Measurements from ENCODE around the gene AIFM3. TPM values are rescaled to one million over a fixed set of nuclear protein-coding genes. Genes with fewer than 3 reads are reported as not detected.
A peak's percentile ranks its signal among the peaks of the same experiment; 100 is the strongest.

AIFM3 gene
- total RNA-seq, 4 donors from 2014 or later, result 9.5 to 21.9 (median 11.7) TPM

- no peaks in the 10 kb centered on the region for H3K36me3 ChIP-seq
- H3K4me3 ChIP-seq, result peak overlapping the region in 3 of 4 donors; percentile 6 to 37 (median 21)
- H3K27ac ChIP-seq, result no peak overlapping the region
These were observed 12.3 kb downstream of the AIFM3 start for GRCh38 chr22:20979243-20979809.

GRCh38 chr22:20979940-20980453 is 12.9 kb downstream of the AIFM3 start:
- H3K4me3 ChIP-seq, result peak overlapping the region in 2 of 4 donors; percentile 21 to 37

More at GRCh38 chr22:20979243-20979809, 12.3 kb downstream of the AIFM3 start:
- Histone ChIP-seq H3K4me1 (peaks cover 0 to 27% (median 21%) of the 10 kb centered on the region in 4 donors), H3K27me3 (no peaks in the 10 kb centered on the region), H3K9me3 (no peaks in the 10 kb centered on the region)
- DNase-seq, result peak; percentile 52 to 83 (median 76)
- no peak for TF ChIP-seq POLR2A (IDR thresholded peaks at IDR 0.05)
- no peak for TF ChIP-seq CTCF (IDR thresholded peaks at IDR 0.05)

GRCh38 chr22:20980523-20980922 is 13.5 kb downstream of the AIFM3 start:
- no peak for DNase-seq
- H3K4me1 ChIP-seq, result peaks cover 0 to 27% (median 21%) of the 10 kb centered on the region in 4 donors
- H3K36me3 ChIP-seq, result peaks cover 0 to 5% (median 0%) of the 10 kb centered on the region in 3 donors
- no peak overlapping the region for H3K4me3 ChIP-seq
- no peaks in the 10 kb centered on the region for H3K27me3 ChIP-seq
- H3K9me3 ChIP-seq, result no peaks in the 10 kb centered on the region
- H3K27ac ChIP-seq, result no peak overlapping the region
- TF ChIP-seq CTCF (IDR thresholded peaks at IDR 0.05) (no peak), POLR2A (IDR thresholded peaks at IDR 0.05) (no peak)

More at GRCh38 chr22:20979940-20980453, 12.9 kb downstream of the AIFM3 start:
- Histone ChIP-seq H3K36me3 (peaks cover 0 to under 1% (median 0%) of the 10 kb centered on the region in 3 donors), H3K9me3 (no peaks in the 10 kb centered on the region), H3K27ac (no peak overlapping the region), H3K27me3 (no peaks in the 10 kb centered on the region), H3K4me1 (peaks cover 0 to 27% (median 21%) of the 10 kb centered on the region in 4 donors)
- no peak for TF ChIP-seq CTCF (IDR thresholded peaks at IDR 0.05)
- DNase-seq, result no peak

- TF ChIP-seq POLR2A (IDR thresholded peaks at IDR 0.05), result no peak
- TF ChIP-seq CTCF (IDR thresholded peaks at IDR 0.05), result no peak
These were observed 14.1 kb downstream of the AIFM3 start for GRCh38 chr22:20980938-20981722.

GRCh38 chr22:20981787-20982562 is 14.9 kb downstream of the AIFM3 start, which contains the start of gene LZTR1:
Gene LZTR1, plus strand, starts transcription at chr22:20982297. Its CDS starts 75 bp downstream, at chr22:20982372.
- peak; percentile 84 to 92 (median 89) for DNase-seq
- TF ChIP-seq CTCF (IDR thresholded peaks at IDR 0.05), result peak; percentile 18 to 54 (median 46)
- peak; percentile 74 to 87 for TF ChIP-seq POLR2A (IDR thresholded peaks at IDR 0.05)
- Histone ChIP-seq H3K4me3 (peak within 1 kb of the TSS; percentile 57 to 88 (median 80)), H3K36me3 (peaks cover 0 to 17% (median 0%) of the 10 kb centered on the region in 3 donors), H3K9me3 (no peaks in the 10 kb centered on the region), H3K4me1 (peaks cover 0 to 27% (median 21%) of the 10 kb centered on the region in 4 donors), H3K27me3 (no peaks in the 10 kb centered on the region), H3K27ac (peak within 1 kb of the TSS; percentile 79 to 97 (median 90))

More at GRCh38 chr22:20980938-20981722, 14.1 kb downstream of the AIFM3 start:
- peaks cover 0 to 11% (median 0%) of the 10 kb centered on the region in 3 donors for H3K36me3 ChIP-seq
- DNase-seq, result no peak
- peak overlapping the region; percentile 57 to 88 (median 80) for H3K4me3 ChIP-seq
- H3K9me3 ChIP-seq, result no peaks in the 10 kb centered on the region
- H3K27me3 ChIP-seq, result no peaks in the 10 kb centered on the region
- peak overlapping the region; percentile 79 to 97 (median 90) for H3K27ac ChIP-seq
- peaks cover 0 to 27% (median 21%) of the 10 kb centered on the region in 4 donors for H3K4me1 ChIP-seq
